Neural progenitor cell (in vitro differentiated cells): ENCODE results near the gene PSMD14.

ENCODE experiments used
- EZH2 ChIP-seq: fragments of 200-600 bp; sonication (generic); IDR thresholded peaks from 2 replicates; pipeline ENCODE4 v1.6.1; 2017; ENCODE audit warnings: antibody characterized with exemption, mild to moderate bottlenecking, moderate library complexity
- TF ChIP-seq, protein P1 (sequence below): fragments of 200-600 bp; sonication (generic); IDR thresholded peaks from 2 replicates; pipeline ENCODE4 v1.5.1; 2017; ENCODE audit warnings: antibody characterized with exemption, mild to moderate bottlenecking

GRCh38 chr2:161306919-161307318 is 1.3 kb upstream of the PSMD14 start:
- TF ChIP-seq, protein P1, sequence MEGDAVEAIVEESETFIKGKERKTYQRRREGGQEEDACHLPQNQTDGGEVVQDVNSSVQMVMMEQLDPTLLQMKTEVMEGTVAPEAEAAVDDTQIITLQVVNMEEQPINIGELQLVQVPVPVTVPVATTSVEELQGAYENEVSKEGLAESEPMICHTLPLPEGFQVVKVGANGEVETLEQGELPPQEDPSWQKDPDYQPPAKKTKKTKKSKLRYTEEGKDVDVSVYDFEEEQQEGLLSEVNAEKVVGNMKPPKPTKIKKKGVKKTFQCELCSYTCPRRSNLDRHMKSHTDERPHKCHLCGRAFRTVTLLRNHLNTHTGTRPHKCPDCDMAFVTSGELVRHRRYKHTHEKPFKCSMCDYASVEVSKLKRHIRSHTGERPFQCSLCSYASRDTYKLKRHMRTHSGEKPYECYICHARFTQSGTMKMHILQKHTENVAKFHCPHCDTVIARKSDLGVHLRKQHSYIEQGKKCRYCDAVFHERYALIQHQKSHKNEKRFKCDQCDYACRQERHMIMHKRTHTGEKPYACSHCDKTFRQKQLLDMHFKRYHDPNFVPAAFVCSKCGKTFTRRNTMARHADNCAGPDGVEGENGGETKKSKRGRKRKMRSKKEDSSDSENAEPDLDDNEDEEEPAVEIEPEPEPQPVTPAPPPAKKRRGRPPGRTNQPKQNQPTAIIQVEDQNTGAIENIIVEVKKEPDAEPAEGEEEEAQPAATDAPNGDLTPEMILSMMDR, result no peak
- TF ChIP-seq EZH2, result no peak
